ENCODE data around the gene STK32B.
"Not testable (repeated sequence)": the region's sequence is repeated elsewhere in the genome, so short reads cannot be mapped to it uniquely, and the experiment has no call there.

Gene STK32B

DNA sequence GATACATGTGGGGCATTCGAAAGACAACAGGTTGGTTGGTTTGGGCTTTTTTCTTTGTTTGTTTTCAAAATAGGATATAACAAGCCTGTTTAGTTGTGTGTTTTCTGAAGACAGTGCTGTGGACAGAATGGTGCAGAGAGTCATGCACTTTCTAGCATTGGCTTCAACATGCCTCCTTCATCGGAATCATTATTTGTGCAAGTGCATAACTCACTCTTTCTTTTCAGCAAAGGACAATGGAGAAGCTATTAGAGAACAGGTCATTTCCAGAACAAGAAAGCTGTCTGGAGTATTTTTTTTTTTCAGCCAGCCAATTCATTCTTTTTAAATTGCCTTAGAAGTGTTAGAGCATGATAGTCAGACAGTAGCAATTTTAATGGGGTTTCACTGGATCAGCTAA is 225.8 kb downstream of the STK32B start:
- DNase-seq = no peak

DNA sequence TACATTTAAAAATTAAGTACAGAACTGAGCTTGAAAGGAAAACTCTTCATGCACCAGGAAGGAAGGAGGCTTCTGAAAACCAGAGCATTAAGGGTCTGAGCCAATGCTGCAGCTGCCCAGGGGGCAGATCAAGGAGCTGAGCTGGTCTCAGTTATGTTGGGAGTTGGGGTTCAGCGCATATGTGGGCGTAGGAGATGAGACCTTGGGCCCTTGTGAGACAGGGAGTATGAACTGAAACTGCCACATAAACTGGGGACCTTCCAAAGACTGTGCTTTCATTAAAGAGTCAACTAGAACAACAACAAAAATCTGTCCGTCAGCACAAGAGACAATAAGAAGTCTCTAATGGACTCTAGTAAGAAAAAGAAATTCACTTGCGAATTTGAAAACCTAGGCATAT is 226.9 kb downstream of the STK32B start:
- DNase-seq = no peak

DNA sequence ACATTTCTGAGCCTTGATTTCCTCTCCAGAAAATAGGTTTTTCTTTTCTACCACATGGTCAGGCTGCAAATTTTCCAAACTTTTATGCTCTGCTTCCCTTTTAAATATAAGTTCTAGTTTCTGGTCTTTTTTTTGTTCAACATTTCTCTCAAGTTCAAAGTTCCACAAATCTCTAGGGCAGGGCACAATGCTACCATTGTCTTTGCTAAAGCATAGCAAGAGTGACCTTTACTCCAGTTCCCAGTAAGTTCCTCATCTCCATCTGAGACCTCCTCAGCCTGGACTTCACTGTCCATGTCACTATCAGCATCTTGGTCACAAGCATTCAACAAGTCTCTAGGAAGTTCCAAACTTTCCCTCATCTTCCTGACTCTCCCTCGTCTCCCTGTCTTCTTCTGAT is 228.8 kb downstream of the STK32B start:
- DNase-seq = not testable (repeated sequence)

DNA sequence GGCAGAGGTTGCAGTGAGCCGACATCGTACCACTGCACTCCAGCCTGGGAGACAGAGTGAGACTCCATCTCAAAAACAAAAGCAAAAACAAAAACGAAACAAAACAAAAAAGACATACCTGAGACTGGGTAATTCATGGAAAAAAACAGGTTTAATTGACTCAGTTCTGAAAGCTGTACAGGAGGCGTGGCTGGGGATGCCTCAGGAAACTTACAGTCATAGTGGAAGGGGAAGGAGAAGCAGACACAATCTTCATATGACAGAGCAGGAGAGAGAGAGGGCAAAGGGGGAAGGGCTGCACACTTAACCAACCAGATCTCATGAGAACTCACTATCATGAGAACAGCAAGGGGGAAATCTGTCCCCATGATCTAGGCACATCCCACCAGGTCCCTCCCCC is 229.5 kb downstream of the STK32B start:
- DNase-seq = no peak

DNA sequence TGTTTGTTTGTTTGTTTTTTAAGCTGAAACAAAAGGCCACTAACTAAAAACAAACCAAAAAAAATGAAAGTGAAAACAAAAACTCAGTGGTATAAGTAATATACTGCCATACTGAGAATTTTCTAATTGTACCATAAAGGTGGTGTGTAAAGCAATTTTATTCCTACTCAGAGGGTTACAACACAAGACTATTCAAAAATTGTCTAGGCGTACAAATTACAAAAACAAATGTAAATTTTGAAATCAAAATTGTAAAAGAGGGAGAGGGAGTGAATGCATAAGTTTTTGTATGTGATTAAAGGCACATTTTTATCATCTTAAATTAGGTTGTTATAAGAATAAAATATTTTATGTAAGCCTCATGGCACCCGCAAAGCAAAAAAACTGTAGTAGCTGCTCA is 232.6 kb downstream of the STK32B start:
- DNase-seq = no peak

DNA sequence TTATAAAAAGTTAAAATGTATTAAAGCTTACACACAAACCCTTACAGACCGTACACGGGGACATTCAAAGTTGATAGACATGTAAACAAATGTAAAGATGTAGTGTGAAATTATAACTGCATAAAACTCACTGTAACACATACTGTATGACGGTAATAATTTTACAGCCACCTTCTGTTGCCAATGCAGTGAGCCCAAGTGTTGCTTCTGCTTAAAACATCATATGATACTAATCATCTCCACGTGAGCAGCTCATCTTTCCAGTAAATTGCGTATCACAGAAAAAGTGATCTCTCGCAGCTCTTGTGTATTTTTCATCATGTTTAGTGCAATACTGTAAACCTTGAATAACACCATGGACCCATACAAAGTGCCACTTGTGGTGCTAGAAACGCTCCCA is 233.2 kb downstream of the STK32B start:
- DNase-seq = no peak

DNA sequence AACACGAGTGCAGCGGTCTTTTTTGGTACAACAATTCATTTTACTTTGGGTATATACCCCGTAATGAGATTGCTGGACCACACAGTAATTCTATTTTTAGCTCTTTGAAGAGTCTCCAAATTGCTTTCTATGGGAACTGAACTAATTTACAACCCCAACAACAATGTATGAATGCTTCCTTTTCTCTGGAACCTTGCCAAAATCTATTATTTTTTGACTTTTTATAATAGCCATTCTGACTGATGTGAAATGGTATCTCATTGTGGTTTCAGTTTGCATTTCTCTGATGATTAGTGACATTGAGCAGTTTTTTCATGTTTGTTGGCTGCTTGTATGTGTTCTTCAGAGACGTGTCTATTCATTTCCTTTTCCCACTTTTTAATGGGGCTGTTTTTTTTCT is 240.8 kb downstream of the STK32B start:
- no peak for DNase-seq

DNA sequence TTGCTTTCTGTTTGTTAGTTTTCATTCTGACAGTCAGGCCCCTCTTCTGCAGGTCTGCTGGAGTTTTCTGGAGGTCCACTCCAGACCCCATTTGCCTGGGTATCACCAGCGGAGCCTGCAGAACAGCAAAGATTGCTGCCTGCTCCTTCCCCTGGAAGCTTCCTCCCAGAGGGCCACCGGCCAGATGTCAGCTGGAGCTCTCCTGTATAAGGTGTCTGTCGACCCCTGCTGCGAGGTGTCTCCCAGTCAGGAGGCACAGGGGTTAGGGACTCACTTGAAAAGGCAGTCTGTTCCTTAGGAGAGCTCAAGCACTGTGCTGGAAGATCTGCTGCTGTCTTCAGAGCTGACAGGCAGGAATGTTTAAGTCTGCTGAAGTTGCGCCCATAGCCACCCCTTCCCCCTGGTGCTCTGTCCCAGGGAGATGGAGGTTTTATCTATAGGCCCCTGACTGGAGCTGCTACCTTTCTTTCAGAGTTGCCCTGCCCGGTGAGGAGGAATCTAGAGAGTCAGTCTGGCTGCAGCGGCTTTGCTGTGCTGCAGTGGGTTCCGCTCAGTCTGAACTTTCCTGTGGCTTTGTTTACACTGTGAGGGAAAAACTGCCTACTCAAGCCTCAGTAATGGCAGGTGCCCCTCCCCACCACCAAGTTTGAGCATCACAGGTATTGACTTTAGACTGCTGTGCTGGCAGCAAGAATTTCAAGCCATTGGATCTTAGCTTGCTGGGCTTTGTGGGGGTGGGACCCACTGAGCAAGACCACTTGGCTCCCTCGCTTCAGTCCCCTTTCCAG is 246.9 kb downstream of the STK32B start:
- not testable (repeated sequence) for DNase-seq

DNA sequence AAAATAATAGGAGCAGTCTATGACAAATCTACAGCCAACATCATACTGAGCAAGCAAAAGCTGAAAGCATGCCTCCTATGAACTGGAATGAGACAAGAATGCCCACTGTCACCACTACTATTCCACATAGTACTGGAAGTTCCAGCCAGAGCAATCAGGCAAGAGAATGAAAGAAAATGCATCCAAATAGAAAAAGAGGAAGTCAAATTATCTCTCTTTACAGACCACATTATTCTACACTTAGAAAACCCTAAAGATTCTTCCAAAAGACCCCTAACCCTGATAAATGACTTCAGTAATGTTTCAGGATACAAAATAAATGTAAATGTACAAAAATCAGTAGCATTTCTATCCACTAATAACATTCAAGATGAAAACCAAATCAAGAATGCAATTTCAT is 249.0 kb downstream of the STK32B start:
- DNase-seq = no peak

DNA sequence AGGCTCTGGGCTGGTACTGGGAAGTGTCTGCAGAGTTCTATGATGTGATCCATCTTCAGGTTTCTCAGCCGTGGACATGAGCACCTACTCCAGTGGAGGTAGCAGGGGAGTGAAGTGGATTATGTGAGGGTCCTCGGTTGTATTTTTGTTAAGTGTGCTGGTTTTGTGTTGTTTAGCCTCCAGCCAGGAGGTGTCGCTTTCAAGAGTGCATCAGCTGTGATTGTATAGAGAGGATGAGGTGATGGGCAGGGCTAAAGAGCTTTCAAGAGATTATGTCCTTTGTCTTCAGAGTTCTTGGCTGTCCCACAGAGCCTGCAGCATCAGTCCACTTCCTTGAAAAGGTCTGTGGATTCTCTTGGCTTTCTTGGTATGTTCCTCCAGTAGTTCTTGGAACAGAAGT is 256.6 kb downstream of the STK32B start:
- no peak for DNase-seq

DNA sequence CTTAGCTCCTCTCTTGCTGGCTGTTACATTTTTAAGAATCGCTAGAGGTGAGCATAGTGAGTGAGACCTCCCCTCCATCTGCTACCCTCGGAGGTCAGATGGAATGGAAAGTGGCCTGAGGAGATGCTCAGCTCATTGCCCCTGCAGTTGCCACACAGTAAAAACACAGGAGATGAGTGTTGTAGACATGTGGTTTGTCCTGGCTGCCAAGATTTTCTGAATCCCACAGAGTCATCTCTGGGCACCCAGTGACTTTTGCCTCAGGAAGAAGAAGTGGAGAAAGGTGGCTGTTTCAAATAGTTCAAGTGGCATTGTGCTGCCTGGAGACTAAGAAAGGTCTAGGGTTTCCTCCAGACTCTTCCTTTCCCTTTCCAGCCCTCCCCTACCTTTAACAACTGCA is 271.0 kb downstream of the STK32B start:
- DNase-seq = no peak

DNA sequence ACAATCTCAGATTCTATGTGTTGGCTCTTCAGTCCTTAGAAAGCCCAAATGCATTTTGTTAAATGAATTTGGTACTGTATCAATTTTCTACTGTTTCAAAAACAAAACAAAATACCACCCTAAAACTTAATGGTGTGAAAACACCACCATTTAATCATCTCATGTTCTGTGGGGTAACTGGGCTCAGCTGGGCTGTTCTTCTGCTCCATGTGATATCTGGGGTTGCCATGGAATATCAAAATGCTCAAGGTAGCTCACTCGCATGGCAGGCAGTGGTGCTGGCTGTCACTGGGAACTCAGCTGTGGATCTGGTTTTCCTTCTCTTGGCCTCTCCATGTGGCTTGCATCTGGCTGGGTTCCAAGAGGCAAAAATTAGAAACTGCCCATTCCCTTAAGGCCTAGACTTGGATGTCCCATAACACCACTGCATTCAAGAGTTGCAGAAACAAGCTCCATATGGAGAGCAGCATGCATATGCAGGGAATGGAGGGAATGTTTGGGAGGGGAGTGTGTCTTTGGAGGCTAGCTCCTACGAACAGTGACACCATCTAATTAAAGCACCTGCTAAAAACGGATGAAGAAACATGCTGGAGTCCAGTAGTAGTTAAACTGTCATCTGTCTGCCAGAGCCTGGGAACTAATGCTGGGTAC is 279.2 kb downstream of the STK32B start:
- DNase-seq = no peak

DNA sequence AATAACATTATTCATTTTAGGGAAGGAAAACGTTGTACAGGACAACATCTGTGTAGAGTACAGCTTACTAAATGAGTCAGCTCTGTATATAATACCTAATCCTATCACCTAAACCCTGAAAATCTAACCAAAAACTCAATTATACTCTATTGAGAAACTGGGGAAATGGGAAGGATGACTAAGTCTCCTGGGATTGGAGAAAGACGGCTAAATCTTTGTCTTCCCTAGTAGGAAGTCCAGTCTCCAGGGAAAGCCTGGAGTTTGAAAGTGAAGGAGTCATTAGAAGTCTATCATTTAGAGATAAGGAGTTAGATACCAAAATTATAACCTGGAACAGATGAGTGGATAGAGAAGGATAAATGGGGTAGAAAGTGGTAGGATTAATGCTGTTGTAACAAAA is 286.5 kb downstream of the STK32B start:
- DNase-seq = no peak

DNA sequence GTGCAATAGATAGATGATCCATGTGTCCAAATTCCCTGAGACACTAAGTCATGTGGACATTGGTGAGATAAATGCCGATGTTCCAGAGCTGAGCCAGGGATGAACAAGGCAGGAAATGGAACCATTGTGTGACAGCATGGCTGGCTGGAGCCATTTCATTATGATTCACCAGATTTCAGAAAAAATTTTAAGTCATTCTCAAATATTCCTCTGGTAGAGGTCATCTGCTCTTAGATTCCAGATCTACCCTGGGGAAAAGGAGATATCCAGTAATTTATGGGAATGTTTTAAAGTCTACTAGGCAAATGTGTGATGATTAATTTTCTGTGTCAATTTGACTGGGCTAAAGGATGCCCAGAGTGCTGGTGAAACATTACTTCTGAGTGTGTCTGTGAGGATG is 287.3 kb downstream of the STK32B start:
- no peak for DNase-seq

DNA sequence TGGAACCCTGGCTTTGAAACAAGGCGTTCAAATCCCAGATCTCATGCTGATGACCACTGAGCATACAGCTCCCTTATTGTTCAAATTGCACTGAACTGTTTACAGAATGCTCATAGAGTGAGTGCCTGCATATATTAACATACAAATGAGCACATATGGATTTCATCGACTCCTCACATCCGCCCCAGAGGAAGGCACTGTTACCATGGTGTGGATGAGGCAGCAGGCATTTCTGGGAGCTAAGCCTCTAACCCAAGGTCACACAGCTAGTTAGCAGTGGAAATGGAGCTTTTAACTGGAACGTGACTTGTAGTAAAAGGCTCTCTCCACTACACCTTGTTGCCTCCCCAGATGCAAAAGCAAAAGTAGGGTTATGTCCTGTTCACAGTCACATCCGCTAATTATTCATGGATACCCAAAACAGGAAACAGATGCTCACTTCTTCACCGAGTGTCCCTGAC is 289.7 kb downstream of the STK32B start:
- no peak for DNase-seq

DNA sequence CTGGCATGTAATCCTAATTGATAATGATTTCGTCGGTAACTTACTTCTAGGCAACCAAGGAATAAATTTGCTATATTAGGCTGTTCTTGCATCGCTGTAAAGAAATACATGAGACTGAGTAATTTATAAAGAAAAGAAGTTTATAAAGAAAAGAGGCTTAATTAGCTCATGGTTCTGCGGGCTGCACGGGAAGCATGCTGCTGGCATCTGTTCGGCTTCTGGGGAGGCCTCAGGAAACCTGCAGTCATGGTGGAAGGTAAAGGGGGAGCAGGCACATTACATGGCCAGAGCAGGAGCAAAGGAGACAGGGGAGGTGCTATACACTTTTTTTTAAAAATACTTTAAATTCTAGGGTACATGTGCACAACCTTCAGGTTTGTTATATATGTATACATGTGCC is 290.2 kb downstream of the STK32B start:
- DNase-seq = no peak

DNA sequence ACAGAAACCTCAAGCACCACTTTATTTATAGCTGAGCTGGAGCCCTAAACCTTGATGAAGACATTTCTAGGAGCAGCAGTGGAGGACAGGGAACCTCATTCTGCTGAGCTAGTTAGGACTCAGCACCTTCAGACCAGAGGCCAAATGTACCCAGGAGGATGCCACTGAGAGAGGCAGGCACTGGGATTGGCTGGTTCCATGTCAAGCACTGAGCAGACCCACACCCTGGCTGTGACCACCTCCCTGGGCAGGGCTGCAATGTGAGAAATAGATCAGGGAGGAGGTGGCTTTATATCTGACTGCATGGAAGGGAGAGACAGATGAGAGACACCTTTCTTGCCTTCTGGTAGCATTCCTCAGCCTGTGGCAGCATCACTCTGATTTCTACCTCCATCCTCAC is 304.6 kb downstream of the STK32B start:
- no peak for DNase-seq

DNA sequence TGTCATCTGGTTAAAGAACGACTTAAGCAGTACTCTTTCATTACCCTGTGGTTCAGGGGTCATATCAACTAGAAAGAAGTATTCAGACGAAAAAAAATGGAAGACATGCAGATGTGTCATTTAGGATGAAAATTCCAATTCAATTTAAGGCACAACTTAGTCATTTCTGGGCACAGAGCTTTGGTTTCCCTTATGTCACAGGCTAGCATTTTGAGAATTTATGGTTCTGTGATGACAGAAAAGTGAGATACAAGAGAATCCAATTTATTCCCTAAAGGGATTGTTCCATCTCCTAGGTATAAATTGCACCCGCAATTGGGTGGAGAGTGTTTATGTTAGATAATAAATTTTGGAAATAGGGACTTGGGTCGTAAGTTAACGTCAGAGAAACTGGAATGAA is 306.6 kb downstream of the STK32B start:
- DNase-seq = no peak

DNA sequence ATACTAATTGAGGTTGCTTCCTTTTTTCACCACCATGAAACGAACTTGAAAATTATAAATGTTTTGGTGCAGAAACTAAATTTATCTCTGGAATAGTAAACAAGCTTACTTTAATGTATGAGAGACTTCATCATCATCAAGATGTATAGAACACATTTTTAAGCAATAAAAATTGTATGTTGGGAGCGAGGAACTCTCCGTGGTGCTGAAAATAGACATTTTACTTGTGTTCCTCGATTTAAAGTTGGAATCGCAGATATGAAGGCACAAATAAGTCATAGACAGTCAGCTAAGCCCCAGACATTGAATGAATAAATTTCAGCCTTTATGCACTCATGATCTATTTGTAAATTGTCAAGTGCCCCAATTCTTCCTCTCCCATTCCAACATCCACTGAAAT is 310.7 kb downstream of the STK32B start:
- no peak for DNase-seq

DNA sequence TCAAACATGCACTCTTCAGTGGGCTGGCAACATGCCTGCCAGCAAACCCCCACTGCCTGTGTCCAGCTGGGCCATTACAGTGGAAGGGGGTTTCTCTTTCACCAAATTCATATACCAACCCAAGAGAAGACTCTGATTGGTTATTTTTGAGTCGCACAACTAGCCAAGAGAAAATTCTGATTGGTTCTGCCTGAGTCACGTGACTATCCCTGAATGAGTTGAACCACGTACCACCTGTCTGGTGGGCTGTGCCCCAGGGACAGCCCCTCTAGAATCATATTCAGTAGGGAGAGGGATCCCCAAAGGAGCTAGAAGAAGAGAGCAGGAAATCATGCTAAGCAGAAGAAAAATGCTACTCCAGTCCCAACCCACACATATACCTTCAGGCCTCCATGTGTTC is 313.1 kb downstream of the STK32B start:
- DNase-seq = no peak

DNA sequence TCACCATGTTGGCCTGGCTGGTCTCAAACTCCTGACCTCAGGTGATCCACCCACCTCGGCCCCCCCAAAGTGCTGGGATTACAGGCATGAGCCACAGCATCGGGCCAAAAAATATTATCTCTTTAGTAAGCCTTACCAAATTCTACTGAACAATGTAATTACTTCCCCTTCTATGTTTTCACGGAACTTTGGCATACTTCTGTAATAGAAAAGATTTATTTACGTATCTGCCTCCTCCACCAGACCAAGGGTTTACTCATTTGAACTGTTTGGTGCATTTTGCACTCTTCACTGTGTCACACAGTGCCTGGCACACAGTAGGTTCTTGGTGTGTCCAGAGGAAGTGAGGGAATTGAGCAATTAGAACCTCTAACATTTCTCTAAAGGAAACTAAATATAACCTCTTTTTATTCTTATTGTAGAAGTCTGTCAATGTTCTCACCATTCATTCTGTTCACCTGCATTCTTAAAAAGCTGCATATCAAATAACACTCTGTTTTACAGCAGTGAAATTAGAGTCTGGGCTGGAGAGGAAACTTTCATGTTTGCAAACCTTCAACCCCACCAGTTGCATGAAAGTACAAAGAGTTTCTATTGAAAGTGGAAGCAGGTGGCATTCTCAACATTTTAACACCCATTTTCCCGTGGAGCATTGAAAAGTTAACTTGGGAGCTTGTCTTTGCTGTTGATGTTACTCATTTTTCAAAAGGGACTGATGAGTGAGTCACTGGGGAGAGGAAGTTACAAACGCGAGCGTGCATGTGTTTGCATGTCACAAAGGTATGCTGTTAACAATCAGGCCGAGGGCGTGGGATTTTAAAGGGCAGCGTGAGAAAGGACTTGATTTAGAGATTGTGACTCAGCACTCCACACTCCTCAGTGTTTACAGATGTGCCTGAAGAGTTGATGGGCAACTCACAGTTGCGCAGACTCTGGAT is 314.1 kb downstream of the STK32B start:
- DNase-seq = no peak

DNA sequence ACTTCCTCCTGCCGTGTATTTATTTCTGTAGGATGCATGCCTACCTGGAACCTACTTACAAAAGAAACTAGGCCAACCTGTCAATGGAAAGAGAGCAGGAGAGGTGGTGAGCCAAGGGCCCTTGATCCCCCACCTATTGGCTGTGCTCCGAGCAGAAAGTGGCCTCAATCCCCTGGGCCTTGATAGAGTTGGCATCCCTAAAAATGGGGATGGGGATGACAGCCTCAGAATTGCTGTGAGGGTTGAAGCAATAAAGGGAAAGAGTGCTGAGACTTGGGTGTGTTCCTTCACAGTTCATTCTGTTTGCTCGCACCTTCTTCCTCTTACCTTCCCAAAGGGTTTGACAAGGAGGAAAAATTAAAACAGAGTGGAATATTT is 314.7 kb downstream of the STK32B start:
- no peak for DNase-seq

DNA sequence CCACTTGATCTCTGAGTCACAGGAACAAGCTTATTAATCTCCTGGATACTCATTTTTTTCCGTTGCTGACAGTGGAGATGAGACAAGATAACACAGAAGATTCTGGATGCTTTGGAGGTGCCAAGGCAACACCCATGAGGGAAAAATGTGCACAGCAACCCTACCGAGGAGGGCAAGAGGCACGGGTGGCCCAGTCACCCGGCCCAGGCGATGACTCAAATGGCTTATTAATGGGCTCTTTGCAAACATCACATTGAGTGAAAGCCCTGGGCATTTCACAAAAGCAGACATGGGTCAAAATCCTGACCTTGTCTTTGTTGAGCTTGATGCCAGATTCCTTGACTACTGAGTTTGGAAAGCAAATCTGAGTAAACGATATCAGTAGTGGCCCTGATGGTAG is 315.1 kb downstream of the STK32B start:
- DNase-seq = no peak

DNA sequence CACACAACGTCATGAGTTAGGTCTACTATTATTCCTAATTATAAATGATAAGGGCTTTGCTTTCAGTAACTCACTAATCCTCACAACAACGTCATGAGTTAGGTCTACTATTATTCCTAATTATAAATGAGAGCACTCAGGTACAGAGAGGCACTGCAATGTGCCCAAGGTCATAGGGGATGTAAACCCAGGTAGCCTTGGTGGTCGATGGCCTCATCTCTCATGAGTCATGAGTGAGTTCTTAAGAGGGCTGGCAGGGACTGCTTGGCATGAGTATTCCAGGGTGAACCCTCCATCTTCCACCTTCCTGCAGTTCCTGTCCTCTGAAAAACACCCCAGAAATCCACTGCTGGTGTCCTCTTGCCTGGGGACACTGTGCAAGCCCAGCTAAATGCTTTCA is 317.1 kb downstream of the STK32B start:
- no peak for DNase-seq

Data from NCI-H82 (cell line).